Keratinocyte (primary cell): ENCODE measurements around the gene BEGAIN.

Experiments used
- EZH2 ChIP-seq: IDR thresholded peaks from one replicate; pipeline ENCODE4 v1.6.1; 2012; ENCODE audit warnings: inconsistent platforms, mild to moderate bottlenecking, low read length, moderate library complexity
- TF ChIP-seq, protein P1 (sequence below), 3 experiments: IDR thresholded peaks in 1 of 3; conservative IDR thresholded peaks in 1 of 3; optimal IDR thresholded peaks in 1 of 3; 2 replicates in 2 of 3; 3 replicates in 1 of 3; pipeline versions ENCODE3 to v1.5.1; 2011; ENCODE audit warnings: low read length in 3 of 3, mild to moderate bottlenecking in 3 of 3, moderate library complexity in 2 of 3, control low read depth in 1 of 3, inconsistent platforms in 1 of 3; ENCODE audit not compliant: insufficient read depth in 2 of 3; ENCODE audit errors: extremely low read depth in 1 of 3

GRCh38 chr14:100502622-100503220 is 84.5 kb downstream of the BEGAIN start:
- TF ChIP-seq, protein P1, sequence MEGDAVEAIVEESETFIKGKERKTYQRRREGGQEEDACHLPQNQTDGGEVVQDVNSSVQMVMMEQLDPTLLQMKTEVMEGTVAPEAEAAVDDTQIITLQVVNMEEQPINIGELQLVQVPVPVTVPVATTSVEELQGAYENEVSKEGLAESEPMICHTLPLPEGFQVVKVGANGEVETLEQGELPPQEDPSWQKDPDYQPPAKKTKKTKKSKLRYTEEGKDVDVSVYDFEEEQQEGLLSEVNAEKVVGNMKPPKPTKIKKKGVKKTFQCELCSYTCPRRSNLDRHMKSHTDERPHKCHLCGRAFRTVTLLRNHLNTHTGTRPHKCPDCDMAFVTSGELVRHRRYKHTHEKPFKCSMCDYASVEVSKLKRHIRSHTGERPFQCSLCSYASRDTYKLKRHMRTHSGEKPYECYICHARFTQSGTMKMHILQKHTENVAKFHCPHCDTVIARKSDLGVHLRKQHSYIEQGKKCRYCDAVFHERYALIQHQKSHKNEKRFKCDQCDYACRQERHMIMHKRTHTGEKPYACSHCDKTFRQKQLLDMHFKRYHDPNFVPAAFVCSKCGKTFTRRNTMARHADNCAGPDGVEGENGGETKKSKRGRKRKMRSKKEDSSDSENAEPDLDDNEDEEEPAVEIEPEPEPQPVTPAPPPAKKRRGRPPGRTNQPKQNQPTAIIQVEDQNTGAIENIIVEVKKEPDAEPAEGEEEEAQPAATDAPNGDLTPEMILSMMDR (optimal IDR thresholded peaks at IDR 0.05 in 1 of 3, IDR thresholded peaks at IDR 0.05 in 1 of 3, conservative IDR thresholded peaks at IDR 0.05 in 1 of 3; ENCODE audit: extremely low read depth in 1 of 3, insufficient read depth in 2 of 3, low read length in 3 of 3): no peak
- no peak for TF ChIP-seq EZH2
